GM18520 (cell line): ENCODE results near the gene ANAPC16.
A peak's percentile ranks its signal among the peaks of the same experiment; 100 is the strongest.
"Not testable (repeated sequence)": the region's sequence is repeated elsewhere in the genome, so short reads cannot be mapped to it uniquely, and the experiment has no call there.

Experiments used
- ATAC-seq: cut with Tn5 transposase; IDR thresholded peaks from one replicate; pipeline ENCODE4 v1.9.1; 2021; ENCODE audit not compliant: unreplicated experiment

The ANAPC16 gene

DNA sequence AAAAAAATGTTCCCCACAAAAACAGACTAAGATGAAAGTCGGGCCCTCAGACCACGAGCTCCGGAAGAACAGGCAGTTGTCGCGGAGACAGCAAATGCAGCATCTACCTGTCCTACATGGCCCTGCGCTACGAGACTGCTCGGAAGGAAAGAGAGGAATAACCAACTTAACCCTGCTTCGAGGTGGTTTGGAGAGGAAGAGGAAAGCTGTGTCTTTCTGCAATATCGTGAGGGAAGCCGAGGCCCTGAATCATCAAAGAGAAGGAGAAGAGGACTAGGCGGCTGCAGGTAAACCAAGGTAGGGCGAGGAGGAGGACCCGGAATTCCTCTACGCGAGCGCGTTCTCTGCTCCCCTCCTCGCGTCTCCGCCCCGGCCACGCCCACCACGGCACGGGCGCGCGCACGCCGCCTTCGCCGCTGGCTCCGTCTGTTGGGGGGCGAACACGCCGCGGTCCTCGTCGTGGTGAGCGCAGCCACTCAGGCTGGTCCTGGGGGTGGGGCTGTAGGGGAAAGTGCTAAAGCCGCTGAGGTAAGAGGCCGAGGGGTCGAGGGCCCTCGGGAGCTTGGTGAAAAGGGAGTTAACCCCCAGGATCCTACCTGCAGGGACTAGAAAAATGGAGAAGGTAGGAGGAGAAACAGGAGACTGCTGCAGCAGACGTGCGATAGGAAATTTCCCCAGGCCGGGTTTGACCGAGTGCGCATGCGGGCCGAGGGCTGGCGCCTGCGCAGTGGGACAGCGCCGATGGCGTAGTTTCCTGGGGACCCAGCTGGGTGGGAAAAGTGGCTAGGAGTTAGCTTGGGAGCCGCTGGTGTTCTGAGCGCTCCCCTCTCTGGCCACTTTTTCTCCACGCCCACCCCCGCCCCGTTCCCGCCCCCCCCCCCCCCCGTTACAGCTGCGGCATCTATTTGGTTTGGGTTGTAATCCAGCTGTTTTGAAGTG, at the start of gene ANAPC16, which contains the start of gene ASCC1:
ANAPC16 (plus strand) TSS at position 402 of the 939 bp plus-strand sequence. CDS start 7,903 bp downstream, outside the sequence.
ASCC1 (minus strand) TSS at position 666 of the 939 bp plus-strand sequence. CDS start 2,978 bp downstream, outside the sequence.
- ATAC-seq, result peak; percentile 57

DNA sequence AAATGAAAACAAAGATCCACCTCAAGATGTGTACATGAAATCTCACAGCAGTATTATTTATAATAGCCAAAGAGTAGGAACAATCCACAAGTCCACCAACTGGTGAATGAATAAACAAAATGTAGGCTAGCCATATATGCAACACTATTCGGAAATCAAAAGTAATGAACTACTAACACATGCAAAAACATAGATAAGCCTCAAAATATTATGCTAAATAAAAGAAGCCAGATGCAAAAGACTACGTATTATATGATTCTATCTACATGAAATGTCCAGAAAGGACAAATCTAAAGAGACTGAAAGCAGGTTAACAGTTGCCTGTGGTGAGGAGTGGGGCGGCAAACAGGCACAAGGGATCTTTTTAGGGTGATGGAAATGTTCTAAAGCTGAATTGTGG, 48.7 kb upstream of the ANAPC16 start:
- ATAC-seq, result no peak

DNA sequence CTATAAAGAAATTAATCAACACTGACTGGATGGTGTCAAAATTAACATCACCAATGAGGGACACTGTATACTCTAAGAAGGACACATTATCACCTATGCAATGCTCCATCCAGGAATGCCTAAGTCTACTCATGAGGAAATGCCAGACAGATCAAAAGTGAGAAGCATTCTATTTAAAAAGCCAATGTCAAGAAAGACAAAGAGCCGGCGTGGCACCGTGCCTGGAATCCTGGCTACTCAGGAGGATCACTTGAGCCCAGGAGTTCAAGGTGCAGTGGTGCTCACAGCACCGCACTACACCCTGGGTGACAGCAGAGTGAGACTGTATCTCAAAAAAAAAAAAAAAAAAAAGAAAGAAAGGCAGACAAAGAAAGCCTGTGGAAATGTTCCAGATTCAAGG, 45.5 kb upstream of the ANAPC16 start:
- ATAC-seq, result no peak

DNA sequence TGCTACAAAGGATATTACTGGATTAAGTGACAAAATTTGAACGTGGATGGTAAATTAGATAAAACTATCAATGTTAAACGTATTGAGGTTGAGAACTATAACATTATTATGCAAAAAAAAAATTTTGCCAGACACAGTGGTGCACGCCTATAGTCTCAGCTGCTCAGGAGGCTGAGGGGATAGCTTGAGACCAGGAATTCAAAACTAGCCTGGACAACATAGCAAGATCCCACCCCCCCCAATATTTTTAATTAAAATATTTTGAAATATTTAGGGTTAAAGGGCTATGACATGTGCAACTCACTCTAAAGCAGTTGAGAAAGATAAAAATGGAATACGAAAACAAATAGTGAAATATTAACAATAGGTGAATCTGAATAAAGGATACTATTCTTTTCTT, 45.1 kb upstream of the ANAPC16 start:
- ATAC-seq, result no peak

DNA sequence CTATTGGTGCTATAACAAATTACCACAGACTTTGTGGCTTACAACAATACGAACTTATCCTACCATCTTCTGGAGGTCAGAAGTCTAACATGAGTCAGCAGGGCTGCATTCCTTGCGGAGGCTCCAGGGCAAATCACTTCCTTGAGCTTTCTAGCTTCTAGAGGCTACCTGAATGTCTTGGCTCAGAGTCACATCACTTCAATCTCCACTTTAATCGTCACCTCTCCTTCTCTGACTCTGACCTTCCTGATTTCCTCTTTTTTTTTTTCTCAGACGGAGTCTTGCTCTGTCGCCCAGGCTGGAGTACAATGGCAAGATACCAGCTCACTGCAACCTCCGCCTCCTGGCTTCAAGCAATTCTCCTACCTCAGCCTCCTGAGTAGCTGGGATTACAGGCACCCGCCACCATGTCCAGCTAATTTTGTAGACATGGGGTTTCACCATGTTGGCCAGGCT, 44.6 kb upstream of the ANAPC16 start:
- no peak for ATAC-seq

DNA sequence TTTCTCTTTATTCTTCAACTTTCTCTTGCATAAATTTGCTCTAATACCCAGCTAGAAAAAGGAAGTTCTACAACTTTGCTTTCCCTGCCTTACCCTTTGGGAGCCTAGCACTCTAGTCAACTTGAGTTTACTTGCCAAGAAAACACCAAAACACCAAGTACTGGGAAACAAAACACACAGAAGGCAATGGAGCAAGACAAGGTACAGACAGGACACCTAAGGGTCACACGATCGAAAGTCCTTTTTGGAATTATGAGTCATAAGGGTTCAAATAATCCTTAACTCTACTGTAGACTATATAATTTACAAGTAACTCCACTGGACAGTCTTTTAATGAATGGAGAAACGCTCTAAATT, 42.6 kb upstream of the ANAPC16 start:
- ATAC-seq, result peak; percentile 22

DNA sequence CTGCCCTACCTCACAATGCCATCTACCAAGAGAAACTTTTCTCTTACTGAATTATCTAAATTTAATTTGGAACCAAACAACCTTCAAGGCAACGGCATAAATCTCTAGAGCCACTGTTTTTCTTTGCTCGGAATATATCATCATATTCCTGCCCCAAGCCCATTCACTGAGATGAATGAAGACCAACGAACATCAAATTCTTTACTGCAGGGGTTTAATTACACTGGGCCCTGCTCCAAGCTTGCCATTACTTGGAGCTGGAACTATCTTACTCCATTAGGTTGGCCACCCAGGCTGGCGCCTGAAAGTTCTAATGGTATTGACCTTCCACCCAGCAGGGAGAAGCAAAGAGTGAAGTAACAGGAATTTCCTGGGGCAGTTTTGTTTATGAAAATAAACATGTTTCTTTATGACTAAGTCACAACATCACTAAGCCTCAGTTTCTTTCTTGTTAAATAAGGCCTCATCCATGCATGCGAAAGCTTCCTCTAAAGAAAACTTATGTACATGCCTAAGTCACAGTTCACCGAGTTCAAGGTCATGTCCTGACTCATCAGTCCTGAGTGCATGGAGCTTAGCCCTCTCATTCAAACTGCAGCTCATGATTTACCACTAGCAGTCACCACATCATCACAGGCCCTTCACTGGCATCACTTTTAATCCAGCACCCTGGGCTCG, 42.1 kb upstream of the ANAPC16 start:
- peak; percentile 46 for ATAC-seq

DNA sequence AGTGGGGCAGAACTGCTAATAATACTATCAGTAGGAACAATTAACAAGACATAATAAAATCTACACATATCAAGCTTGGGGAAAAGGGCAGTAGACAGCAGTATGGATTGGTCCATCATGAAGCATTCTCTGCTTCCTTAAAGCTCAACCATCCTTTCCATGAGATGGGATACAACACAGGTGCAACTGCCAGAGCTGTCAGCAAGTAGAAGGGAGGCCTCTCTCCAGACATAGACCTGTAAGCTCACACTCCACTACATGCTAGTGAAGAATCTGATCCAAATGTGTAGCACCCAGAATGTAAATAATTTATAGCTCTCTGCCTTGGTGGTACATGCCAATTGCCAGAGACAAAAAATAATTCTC, 41.5 kb upstream of the ANAPC16 start:
- no peak for ATAC-seq

DNA sequence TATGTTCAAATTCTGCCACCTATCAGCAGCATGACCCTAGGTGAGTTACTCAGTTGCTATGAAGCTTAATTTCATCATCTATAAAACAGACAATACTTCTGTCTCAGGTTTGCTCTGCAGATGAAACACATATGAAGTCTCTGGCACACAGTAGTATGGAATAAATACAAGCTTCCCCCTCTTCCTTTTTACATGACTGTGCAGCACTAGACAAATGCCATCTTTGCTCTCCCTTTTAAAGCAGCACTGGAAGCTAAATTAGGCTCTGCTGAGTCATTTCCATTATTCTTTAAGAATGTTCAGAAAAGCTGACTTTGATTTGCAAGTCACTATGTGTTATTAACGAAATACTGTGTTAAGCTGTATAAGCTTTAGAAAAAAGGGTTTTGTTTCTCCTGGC, 40.7 kb upstream of the ANAPC16 start:
- no peak for ATAC-seq

DNA sequence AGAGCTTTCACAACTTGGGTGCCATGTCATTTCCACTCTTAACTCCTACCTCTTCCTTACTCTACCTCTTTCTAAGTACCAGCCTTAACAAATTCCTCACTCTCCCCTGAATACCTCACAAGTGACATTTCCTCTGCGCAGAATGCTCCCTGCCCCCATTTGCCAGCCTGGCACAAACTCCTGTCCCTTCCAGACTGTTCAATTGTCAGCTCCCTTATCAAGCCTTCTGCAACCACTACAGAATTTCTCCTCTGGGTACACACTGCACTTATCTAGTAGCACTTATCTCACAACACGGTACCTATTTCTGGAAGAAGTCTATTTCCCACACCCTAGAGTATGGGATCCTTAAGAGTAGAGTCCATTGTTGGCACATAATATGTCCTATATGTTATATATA, 39.1 kb upstream of the ANAPC16 start:
- no peak for ATAC-seq

DNA sequence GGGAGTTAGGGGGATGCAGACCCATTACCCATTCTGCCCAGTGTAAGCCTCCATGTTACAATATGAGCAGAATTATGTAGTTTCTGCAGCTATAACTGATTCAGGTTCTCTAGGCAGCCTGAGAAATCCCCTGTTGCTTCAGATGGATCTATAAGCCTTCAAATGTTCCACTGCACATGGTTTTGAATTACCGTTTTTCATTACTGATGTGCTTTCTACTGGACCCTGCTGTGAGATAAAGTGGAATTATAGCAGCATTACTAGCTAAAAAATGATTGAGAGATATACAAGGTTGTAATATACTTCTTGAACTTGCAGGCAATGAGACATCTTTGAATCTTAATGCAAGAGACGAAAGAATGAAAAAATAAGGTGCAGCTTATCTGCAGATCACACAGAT, 38.4 kb upstream of the ANAPC16 start:
- no peak for ATAC-seq

DNA sequence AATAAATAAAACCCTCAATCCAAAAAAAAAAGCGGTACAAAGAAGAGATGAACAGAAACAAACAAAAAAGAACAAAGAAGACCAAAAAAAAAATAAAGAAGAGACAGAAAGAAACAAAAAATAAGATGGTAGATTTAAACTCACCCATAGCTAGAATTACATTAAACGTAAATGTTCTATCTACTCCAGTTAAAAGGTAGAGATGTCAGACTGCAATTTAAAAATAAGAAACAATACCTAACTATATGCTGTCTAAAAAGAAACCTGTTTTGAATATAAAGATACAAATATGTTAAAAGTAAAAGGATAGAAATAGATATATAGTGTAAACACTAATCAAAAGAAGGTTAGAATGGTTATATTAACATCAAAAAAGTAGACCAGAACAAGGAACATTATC, 31.7 kb upstream of the ANAPC16 start:
- ATAC-seq, result no peak

DNA sequence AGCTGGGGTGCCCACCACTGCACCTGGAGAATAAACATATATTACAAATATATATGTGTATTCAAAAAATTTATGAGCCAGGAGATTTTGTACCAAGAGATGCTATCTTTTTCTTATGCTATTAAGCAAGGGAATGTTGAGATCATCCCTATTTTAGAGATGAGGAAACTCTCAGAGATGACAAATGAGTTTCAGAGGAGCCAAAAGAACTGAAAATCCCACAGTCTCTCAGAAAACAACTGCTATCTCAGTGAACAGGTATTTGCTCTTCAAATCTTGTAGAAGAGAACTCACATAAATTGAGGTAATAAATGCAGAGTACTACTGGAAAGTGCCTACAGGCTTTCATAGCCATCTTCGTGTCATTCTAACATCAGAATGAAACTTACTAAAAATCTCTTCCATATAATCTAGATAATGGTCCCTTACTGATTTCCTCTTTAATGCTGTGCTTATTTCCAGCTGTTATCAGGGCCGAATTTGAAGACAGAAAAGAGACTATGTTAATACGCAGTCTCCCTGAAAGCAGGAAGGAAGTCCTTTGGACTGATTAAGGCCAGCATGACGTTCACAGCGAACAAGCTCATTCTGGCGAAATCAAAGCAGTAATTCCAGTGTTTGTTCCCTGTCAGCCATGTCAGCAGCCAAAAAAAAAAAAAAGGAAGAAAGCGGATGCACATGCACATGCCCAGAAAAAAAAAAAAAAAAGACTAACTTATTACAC, 29.4 kb upstream of the ANAPC16 start:
- no peak for ATAC-seq

DNA sequence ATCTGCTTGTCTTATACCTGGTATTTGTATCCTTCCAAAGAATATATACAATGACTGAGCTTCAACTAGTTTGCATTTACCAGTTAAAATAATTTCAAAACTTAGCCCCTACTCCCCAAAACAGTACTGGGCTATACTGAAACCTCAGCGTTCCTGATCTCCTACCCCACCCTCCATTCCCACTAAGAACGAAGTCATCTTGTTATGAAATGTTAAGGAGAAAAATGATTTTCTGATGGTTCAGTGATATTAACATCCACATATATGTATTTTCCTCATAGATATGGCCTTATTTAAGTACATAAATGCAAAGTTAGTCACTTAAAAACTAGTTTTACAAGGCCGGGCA, 28.9 kb upstream of the ANAPC16 start:
- ATAC-seq, result no peak

DNA sequence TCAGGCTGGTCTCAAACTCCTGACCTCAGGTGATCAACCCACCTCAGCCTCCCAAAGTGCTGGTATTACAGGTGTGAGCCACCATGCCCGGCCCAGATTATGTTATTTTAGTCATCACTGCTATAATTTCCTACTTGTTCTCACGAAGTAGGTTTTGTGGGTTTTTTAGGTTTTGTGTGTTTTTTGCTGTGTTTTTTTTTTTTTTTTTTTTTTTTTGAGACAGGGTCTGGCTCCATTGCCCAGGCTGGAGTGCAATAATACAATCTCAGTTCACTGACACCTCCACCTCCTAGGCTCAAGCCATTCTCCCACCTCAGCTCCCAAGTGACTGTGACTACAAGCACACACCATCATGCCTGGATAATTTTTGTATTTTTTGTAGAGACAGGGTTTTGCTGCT, 20.9 kb upstream of the ANAPC16 start:
- ATAC-seq, result no peak

DNA sequence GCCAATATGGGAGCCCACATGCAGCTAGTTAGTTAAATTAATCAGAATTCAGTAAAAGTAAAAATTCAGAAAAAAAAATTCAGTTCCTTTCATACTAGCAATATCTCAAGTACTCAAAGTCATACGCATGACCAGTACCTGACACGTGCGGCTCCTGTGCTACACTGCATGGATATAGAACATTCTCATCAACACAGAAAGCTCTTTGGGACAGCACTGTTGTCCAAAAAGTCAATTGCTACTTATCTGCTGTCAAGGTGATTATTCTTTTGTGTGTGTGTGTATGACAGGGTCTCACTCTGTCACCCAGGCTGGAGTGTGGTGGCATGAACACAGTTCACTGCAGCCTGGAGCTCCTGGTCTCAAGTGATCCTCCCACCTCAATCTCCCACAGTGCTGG, 14.9 kb upstream of the ANAPC16 start:
- ATAC-seq, result no peak

DNA sequence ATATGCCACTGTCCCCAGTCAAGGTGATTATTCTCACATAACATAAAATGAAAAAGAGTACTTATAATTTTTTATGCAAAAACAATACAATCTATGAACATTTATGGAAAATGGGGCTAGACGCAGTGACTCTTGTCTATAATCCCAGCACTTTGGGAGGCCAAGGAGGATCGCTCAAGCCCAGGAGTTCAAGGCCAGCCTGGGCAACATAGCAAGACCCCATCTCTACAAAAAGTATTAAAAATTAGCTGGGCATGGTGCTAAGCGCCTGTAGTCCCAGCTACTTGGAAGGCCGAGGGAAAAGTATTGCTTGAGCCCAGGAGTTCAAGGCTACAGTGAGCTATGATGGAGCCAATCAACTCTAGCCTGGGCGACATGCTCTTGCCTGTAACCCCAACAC, 14.5 kb upstream of the ANAPC16 start:
- ATAC-seq, result no peak

DNA sequence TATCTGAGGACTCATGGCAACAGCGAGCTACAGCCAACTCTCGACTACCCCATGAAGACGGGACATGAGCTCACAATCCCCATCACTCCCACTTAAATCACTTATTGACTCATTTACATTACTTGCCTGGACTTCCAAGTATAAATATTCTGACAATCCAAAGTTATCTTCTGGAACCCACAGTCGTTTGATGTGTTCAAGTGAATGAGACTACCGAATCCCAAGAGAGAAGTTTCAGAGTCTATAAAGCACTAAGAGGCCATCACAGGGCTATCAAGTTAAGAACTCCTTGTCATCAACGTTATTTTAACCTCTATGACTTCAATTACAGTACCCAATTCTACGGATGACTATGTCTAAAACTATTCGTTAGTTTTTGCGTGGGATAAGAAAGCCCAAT, 11.5 kb upstream of the ANAPC16 start:
- ATAC-seq, result no peak

DNA sequence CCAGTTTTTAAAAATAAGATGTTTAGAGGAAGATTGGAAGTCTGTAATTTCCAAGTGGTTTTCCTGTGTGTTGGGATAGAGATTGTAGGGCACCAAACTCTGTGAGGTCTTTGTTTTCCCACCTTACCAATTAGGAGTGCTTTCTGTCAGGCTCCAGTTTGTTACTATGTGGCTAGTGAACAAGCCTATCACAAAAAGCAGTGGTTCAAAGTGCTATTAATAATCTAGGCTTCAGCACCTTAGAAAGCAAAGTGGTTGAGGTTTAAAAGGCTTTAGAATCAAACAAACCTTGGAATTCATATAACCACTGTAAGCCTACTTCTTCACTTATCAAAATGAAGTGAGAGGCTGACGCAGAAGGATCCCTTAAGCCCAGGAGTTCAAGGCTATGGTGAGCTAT, 11.1 kb upstream of the ANAPC16 start:
- no peak for ATAC-seq

DNA sequence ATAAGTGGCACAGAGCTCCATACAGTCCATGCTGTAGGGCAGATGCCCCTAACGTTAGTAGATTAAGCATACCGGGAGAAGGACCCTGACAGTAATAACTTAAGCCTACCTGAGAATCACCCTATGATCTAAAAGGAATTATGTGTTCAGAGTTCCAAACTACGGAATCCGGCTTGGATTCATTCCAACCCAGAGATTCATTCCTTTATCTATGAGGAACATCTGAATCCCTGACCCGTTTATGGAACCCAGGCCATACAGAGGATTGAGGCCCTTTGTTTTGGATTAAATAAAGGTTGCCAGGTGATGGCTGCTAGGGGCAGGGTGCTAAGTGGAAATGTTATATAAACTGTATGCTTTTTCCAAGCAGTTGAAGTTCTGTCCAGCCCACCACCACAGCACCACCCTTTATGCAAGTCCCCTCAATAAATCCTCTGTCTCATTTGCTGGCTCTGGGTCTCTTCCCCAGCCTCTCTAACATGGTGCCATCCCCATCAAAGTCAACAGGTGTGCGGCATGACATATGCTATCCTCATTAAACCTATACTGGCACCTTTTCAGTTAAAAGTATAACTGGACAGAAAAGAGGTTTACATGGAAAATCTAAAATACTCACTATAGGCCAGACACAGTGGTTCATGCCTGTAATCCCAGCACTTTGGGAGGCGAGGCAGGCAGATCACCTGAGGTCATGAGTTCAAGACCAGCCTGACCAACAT, 9.1 kb upstream of the ANAPC16 start:
- ATAC-seq, result no peak

DNA sequence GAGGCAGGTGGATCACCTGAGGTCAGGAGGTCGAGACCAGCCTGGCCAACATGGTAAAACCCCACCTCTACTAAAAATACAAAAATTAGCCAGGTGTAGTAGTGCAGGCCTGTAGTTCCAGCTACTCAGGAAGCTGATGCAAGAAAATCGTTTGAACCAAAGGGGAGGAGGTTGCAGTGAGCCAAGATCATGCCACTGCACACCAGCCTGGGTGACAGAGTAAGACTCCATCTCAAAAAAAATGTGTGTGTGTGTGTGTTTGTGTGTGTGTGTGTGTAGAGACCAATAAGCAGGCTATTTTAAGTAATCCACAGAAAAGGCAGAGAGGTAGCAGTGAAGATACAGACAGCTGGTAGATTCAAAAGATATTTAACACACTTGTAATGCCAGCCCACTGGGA, 7.3 kb upstream of the ANAPC16 start:
- not testable (repeated sequence) for ATAC-seq
